Fibroblast of villous mesenchyme (primary cell): ENCODE data around the gene HAP1. TPM values are rescaled to one million over a fixed set of nuclear protein-coding genes. Genes with fewer than 3 reads are reported as not detected.
A peak's percentile ranks its signal among the peaks of the same experiment; 100 is the strongest.
"Not testable (repeated sequence)": the region's sequence is repeated elsewhere in the genome, so short reads cannot be mapped to it uniquely, and the experiment has no call there.

Experiments used
- DNase-seq: peaks from one replicate; pipeline ENCODE4 v3.0.0-alpha.2; 2010; ENCODE audit warnings: low read depth
- H3K4me3 ChIP-seq: 2 replicates; pipeline ENCODE4 v1.5.1; 2011; ENCODE audit warnings: low read depth, mild to moderate bottlenecking, low read length
- total RNA-seq: library from RNA; depleted of rRNA; stranded (reverse); fragments of >200 nt; gene quantifications from 2 replicates; pipeline ENCODE4 v1.2.3, GENCODE V29; 2012
- TF ChIP-seq, protein P1 (sequence below): IDR thresholded peaks from 2 replicates; pipeline ENCODE4 v1.5.1; 2012; ENCODE audit warnings: low read depth, mild to moderate bottlenecking, low read length; ENCODE audit not compliant: insufficient read depth

HAP1 gene
- total RNA-seq, 1 donor, result under 0.01 TPM

DNA sequence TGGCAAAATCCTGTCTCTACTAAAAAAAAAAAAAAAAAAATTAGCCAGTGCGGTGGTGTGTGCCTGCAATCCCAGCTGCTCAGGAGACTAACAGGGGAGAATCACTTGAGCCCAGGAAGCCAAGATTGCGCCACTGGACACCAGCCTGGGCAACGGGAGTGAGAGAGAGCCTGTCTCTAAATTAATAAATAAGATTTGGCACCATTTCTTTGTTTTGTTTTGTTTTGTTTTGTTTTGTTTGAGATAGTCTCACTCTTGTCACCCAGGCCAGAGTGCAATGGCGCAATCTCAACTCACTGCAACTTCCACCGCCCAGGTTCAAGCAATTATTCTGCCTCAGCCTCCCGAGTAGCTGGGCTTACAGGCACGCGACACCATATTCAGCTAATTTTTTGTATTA lies 31.7 kb downstream of the HAP1 start:
- peak; percentile 42 for DNase-seq
- TF ChIP-seq, protein P1, sequence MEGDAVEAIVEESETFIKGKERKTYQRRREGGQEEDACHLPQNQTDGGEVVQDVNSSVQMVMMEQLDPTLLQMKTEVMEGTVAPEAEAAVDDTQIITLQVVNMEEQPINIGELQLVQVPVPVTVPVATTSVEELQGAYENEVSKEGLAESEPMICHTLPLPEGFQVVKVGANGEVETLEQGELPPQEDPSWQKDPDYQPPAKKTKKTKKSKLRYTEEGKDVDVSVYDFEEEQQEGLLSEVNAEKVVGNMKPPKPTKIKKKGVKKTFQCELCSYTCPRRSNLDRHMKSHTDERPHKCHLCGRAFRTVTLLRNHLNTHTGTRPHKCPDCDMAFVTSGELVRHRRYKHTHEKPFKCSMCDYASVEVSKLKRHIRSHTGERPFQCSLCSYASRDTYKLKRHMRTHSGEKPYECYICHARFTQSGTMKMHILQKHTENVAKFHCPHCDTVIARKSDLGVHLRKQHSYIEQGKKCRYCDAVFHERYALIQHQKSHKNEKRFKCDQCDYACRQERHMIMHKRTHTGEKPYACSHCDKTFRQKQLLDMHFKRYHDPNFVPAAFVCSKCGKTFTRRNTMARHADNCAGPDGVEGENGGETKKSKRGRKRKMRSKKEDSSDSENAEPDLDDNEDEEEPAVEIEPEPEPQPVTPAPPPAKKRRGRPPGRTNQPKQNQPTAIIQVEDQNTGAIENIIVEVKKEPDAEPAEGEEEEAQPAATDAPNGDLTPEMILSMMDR, result no peak
- no peak overlapping the region for H3K4me3 ChIP-seq

DNA sequence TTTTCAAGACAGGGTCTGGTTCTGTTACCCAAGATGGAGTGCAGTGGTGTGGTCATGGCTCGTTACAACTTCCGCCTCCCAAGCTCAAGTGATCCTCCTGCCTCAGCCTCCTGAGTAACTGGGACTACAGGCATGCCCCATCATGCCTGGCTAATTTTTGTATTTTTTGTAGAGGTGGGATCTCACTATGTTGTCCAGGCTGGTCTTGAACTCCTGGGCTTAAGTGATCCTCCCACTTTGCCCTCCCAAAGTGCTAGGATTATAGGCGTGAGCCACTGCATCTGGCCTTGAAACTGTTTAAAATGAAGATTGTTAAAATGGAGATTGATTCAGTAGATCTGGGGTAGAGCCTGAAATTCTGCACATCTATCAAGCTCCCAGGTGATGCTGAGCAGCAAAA lies 33.6 kb downstream of the HAP1 start:
- H3K4me3 ChIP-seq, DNase-seq: not testable (repeated sequence)

DNA sequence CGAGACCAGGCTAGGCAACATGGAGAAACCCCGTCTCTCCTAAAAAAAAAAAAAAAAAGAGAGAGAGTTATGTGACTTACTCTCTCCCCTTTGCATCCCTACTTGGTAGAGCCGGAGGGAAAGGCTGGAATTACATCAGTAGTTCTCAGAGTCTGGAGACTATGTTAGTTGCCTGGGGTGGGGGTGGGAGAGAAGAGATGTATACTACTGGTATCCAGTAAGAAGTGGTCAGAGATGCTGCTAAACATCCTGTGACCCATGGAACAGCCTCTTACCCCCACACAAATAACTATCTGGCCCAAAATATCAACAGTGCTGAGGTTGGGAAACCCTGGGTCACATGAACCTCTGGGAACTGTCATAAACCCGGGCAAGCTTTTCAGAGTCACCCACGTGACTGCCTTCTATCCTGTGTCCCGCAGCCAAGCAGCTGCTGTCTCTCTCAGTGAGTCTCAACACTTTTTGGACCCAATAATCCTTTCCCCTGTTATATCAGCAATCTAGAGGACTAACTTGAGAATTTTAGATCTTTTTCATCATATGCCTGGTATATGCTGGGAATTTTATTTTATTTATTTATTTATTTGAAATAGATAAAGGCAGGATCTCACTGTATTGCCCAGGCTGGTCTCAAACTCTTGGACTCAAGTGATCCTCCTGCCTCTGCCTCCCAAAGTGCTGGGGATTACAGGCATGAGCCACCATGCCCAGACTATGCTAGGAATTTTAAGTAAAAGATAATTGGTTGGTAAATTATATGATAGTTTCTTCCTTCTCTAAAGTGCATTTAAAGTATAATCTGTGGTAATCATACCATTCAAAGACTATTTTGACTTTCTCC lies 37.1 kb downstream of the HAP1 start:
- TF ChIP-seq, protein P1, result no peak
- no peak overlapping the region for H3K4me3 ChIP-seq
- DNase-seq, result peak; percentile 99

DNA sequence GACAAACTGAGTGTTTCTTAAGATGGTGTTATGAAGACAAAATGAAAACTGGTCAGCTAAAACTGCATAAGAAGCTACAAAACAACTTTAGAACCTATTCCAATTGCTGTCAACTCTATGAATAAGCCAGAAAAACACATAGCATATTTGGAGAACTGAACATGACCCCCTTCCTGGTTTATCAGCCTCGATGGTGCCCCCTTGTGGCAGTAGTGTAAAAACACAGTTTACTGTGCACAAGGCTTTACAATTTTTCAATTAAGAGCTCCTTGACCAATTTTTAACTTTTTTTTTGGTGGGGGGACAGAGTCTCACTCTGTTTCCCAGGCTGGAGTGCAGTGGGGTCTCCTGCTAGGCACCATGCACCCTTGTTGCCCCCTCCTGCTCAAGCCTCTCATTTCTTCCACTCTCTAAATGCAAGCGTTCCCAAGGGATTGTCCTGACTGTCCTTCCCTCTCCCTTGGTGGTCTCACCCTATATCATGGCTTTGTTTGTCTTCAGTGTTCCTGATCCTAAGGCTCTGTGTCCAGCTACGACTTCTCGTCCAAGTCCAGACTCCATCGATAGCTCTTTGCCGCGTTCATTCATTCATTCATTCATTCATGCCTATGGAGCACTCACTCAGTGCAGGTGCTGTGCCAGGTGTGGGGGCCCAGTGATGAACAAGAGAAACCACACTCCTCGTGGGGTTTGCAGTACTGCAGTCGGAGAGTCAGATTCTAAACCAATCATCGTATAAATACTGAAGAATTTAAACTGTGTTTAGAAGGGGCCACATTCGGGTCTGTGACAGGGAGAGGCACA lies 38.3 kb downstream of the HAP1 start:
- peak; percentile 87 for DNase-seq
- H3K4me3 ChIP-seq, result no peak overlapping the region
- TF ChIP-seq, protein P1, result peak; percentile 73

DNA sequence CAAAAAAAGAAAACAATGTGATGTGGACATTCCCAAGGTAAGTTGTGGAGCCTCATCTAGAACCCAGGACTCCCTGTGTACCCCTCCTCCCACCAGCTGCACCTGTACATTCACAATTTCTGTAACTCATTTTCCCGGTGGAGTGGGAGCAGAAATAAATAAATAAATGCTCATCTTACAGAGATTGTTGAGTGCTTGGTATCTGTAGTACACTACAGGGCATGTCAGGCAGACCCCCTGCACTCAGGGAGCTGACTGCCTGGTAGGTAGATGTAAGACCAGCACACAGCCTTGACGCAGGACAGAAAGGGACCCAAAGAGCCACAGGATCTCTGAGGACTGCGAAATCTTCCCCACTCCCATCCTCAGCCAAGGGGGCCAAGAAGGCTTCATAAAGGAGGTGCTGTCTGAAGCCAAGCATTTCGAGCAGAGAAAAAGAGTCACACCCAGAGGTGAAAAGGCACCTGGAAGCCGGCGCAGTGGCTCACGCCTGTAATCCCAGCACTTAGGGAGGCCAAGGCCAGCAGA lies 39.2 kb downstream of the HAP1 start:
- H3K4me3 ChIP-seq, result no peak overlapping the region
- DNase-seq, result no peak
- TF ChIP-seq, protein P1, result no peak

DNA sequence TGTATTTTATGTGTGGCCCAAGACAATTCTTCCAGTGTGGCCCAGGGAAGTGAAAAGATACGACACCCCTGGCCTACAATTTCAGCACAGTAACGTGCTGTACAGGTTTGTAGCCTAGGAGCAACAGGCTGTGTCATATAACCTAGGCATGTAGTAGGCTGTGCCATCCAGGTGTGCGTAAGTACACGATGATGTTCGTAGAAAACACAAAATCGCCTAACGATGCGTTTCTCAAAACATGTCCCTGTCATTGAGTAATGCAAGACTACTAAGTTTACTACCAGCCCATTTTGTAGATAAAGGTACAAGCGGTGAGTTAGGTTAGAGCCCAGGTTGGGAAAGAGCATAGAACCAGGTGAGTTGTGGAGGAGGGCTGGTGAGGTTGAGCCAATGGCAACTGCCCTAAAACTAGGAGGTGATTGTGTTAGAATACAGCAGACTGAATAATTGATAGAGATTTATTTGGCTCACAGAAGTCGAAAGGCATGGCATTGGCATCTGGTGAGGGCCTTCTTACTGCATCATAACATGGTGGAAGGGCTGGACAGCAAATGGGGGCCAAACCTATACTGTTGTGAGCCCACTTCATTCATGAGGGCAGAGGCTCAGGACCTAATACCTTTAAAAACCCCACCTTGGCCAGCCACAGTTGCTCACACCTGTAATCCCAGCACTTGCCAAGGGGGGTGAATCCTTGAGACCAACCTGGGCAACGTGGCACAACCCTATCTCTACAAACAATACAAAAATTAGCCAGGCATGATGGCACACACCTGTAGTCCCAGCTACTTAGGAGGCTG lies 41.5 kb downstream of the HAP1 start:
- TF ChIP-seq, protein P1, result no peak
- no peak overlapping the region for H3K4me3 ChIP-seq
- no peak for DNase-seq
